Activated CD4-positive, alpha-beta memory T cell treated with anti-CD3 and anti-CD28 coated beads, Interleukin-2, amount 10 ng/mL, durations not matched to agents 7 days and 5 days (primary cell): ENCODE measurements around the gene FOXK2. TPM values are rescaled to one million over a fixed set of nuclear protein-coding genes. Genes with fewer than 3 reads are reported as not detected.

Experiments used
- CTCF ChIA-PET: fragments of 350-600 bp; sonication (Branson Sonifier 250); formaldehyde crosslinking; loops from one replicate; lab custom pipeline; 2021; ENCODE audit warnings: antibody characterized with exemption, inconsistent platforms; lab: Charles Lee
- POLR2A ChIA-PET: fragments of 350-600 bp; sonication (Branson Sonifier 250); formaldehyde crosslinking; loops from one replicate; lab custom pipeline; 2021; ENCODE audit warnings: antibody characterized with exemption; lab: Charles Lee
- DNase-seq: peaks from one replicate; pipeline ENCODE4 v3.0.0-alpha.2; 2020
- H3K27ac Mint-ChIP-seq: one replicate; pipeline ENCODE4 v1.8.0; 2021; ENCODE audit warnings: mild to moderate bottlenecking, mixed read lengths
- H3K27me3 Mint-ChIP-seq: one replicate; pipeline ENCODE4 v1.8.0; 2021; ENCODE audit warnings: mixed read lengths
- H3K36me3 Mint-ChIP-seq: one replicate; pipeline ENCODE4 v1.8.0; 2021; ENCODE audit warnings: low read depth, mixed read lengths
- H3K4me1 Mint-ChIP-seq: one replicate; pipeline ENCODE4 v1.8.0; 2021; ENCODE audit warnings: mixed read lengths
- H3K4me3 Mint-ChIP-seq: one replicate; pipeline ENCODE4 v1.8.0; 2021; ENCODE audit warnings: mild to moderate bottlenecking, mixed read lengths
- H3K9me3 Mint-ChIP-seq: one replicate; pipeline ENCODE4 v1.8.0; 2021; ENCODE audit warnings: mixed read lengths
- total RNA-seq, 2 experiments: library from RNA; stranded (reverse); gene quantifications; one replicate each; pipeline ENCODE4 v1.2.3, GENCODE V29; 2021

Gene FOXK2
- total RNA-seq: 10 to 100 TPM; 53.3 to 68.2 TPM

DNA sequence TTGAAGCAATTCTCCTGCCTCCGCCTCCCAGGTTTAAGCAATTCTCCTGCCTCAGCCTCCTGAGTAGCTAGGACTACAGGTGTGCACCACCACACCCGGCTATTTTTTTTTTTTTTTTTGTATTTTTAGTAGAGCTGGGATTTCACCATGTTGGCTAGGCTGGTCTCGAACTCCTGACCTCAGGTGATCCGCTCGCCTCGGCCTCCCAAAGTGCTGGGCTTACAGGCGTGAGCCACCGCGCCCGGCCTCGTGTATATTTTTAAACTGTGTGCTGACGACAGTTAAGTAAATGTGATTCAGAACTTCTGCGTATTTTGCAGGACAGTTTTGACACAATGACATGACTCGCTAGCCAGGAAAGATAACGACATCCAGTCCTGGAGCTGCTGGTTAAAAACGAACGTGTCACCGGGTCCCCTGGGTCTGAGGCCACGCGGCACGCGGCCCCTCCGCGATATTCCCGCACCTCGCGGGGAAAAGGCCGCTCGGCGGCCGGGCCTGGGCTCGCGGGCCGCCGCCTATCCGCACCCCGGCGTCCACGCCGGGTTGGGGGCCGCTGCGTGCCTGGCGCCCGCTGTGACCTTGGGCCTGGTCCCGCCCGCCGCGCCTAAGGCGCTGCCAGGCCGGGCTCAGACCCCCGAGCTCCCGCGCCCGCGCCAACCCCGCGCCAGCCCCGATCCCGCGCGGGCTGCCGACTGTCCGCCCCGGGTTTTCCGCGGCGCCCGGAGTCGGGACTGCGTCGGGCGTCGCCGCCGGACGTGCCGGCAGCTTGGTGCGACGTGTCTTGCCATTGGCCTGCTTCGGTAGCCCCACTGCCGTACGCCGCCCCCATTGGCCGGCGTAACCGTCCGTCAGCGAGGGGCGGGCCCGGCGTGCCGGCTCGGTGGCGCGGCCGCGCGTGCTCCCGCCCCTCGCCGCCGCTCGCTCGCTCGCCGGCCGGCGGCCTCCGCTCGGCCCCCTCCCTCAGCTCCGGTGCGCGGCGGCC is at the start of gene FOXK2:
FOXK2 (plus strand) TSS at position 907 of the 985 bp plus-strand sequence. CDS start 157 bp downstream, outside the sequence.
- H3K4me3 Mint-ChIP-seq: peak within 1 kb of the TSS; percentile 82
- no peaks in the 10 kb centered on the region for H3K27me3 Mint-ChIP-seq
- ChIA-PET CTCF (interaction anchor here (0.6 to 3.6 kb wide), 8 partner anchors 12 to 481 kb away, joined by 3 to 14 read pairs (median 4); partner anchors contain the start of gene DCXR), POLR2A (interaction anchor here (1.0 to 4.8 kb wide), 26 partner anchors 8 to 496 kb away, joined by 3 to 38 read pairs (median 6); partner anchors contain the start of genes CD7, CYBC1, HEXD and LRRC45)
- peak within 1 kb of the TSS; percentile 81 for H3K27ac Mint-ChIP-seq
- H3K9me3 Mint-ChIP-seq: no peaks in the 10 kb centered on the region
- H3K4me1 Mint-ChIP-seq: peaks cover 26% of the 10 kb centered on the region
- peak; percentile 95 for DNase-seq
- H3K36me3 Mint-ChIP-seq: peaks cover 18% of the 10 kb centered on the region

GRCh38 chr17:82470065-82470464 is 49.5 kb upstream of the FOXK2 start:
- POLR2A ChIA-PET: interaction anchor here (1.2 kb wide), 1 partner anchor 10 kb away, joined by 4 read pairs; no protein-coding TSS in a partner anchor
- Mint-ChIP-seq H3K27ac (no peak overlapping the region), H3K27me3 (no peaks in the 10 kb centered on the region), H3K4me1 (peaks cover 13% of the 10 kb centered on the region), H3K36me3 (peaks cover 62% of the 10 kb centered on the region), H3K4me3 (no peak overlapping the region), H3K9me3 (no peaks in the 10 kb centered on the region)
- DNase-seq: no peak
- CTCF ChIA-PET: no interaction called here

- Mint-ChIP-seq H3K4me3 (no peak overlapping the region), H3K9me3 (no peaks in the 10 kb centered on the region)
- POLR2A ChIA-PET: interaction anchor here (1.0 kb wide), 1 partner anchor 11 kb away, joined by 3 read pairs; no protein-coding TSS in a partner anchor
Observed at GRCh38 chr17:82474223-82475010, 45.1 kb upstream of the FOXK2 start.

DNA sequence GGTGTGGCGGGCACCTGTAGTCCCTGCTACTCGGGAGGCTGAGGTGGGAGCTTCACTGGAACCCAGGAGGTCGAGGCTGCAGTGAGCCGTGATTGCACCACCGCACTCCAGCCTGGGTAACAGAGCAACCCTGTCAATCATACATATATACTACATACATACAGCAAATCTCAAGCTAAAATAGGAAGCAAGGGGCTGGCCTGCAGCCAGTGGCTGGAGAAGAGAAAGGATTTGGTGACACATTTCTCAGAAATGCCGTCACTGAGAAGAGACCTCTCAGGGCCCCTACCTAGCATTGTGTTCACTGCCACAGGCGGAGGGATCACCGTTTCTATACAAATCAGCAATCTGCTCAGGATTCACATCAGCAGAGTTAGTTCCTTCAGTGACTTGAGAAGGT is 44.1 kb upstream of the FOXK2 start:
- Mint-ChIP-seq H3K36me3 (peaks cover 56% of the 10 kb centered on the region), H3K4me3 (no peak overlapping the region), H3K27me3 (no peaks in the 10 kb centered on the region), H3K27ac (no peak overlapping the region), H3K9me3 (no peaks in the 10 kb centered on the region), H3K4me1 (peaks cover 24% of the 10 kb centered on the region)
- POLR2A ChIA-PET: no interaction called here
- no peak for DNase-seq
- CTCF ChIA-PET: interaction anchor here (1.3 kb wide), 1 partner anchor 19 kb away, joined by 7 read pairs; no protein-coding TSS in a partner anchor

More at GRCh38 chr17:82474223-82475010, 45.1 kb upstream of the FOXK2 start:
- Mint-ChIP-seq H3K4me1 (peaks cover 21% of the 10 kb centered on the region), H3K27ac (no peak overlapping the region), H3K36me3 (peaks cover 51% of the 10 kb centered on the region), H3K27me3 (no peaks in the 10 kb centered on the region)
- CTCF ChIA-PET: interaction anchor here (1.3 kb wide), 1 partner anchor 20 kb away, joined by 7 read pairs; no protein-coding TSS in a partner anchor
- DNase-seq: no peak

DNA sequence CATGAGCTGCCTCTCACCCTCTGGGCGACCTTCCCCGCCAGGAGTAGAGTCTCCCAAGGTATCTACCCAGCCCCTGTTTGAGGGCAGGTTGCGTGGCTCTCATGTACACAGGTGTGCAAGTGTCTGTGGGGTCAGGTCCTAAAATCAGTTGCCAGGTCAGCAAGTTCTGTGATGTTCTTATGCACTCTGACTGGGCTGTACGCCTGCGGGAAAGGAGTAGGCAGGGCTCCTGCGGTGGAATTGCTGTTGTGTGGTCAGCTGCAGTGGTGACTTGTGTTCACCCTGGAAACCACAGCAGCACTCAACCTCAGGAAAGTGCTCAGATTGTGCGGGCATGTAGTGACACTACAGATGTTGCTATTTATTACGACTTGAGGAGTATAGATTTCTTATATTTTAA is 41.6 kb upstream of the FOXK2 start:
- ChIA-PET CTCF (no interaction called here), POLR2A (interaction anchor here (1.2 to 2.7 kb wide), 5 partner anchors 9 to 29 kb away, joined by 3 to 11 read pairs (median 5); partner anchors contain the start of gene NARF)
- H3K4me3 Mint-ChIP-seq: no peak overlapping the region
- peaks cover 27% of the 10 kb centered on the region for H3K4me1 Mint-ChIP-seq
- H3K27me3 Mint-ChIP-seq: no peaks in the 10 kb centered on the region
- H3K9me3 Mint-ChIP-seq: no peaks in the 10 kb centered on the region
- H3K27ac Mint-ChIP-seq: peak overlapping the region; percentile 66
- DNase-seq: peak; percentile 35
- H3K36me3 Mint-ChIP-seq: peaks cover 58% of the 10 kb centered on the region

DNA sequence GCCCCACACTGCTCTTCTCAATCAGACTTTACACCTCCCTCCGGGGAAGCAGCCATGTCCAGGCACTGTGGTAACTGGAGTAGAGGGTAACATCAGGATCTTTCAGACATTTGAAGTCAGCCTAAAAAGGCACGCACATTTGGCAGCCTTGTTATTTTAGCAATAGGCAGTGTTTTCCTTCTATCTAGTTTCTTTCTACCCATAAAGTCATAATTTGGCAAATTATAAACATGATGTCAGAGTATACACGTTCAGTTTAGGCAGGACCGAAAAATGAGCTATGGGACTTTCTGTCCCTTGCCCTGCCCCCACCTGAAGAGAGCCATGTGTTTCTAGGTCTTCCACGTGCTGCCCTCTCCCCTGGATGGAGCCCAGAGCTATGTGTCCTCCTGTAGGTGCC is 39.9 kb upstream of the FOXK2 start:
- H3K27ac Mint-ChIP-seq: peak overlapping the region; percentile 75
- peaks cover 67% of the 10 kb centered on the region for H3K36me3 Mint-ChIP-seq
- POLR2A ChIA-PET: interaction anchor here (2.3 kb wide), 1 partner anchor 17 kb away, joined by 8 read pairs; no protein-coding TSS in a partner anchor
- no peaks in the 10 kb centered on the region for H3K27me3 Mint-ChIP-seq
- CTCF ChIA-PET: interaction anchor here (1.7 kb wide), 2 partner anchors 72 to 75 kb away, joined by 5 to 7 read pairs; no protein-coding TSS in a partner anchor
- no peak for DNase-seq
- H3K4me1 Mint-ChIP-seq: peaks cover 28% of the 10 kb centered on the region
- no peaks in the 10 kb centered on the region for H3K9me3 Mint-ChIP-seq
- no peak overlapping the region for H3K4me3 Mint-ChIP-seq

GRCh38 chr17:82480318-82480717 is 39.2 kb upstream of the FOXK2 start:
- H3K27me3 Mint-ChIP-seq: no peaks in the 10 kb centered on the region
- DNase-seq: no peak
- H3K36me3 Mint-ChIP-seq: peaks cover 71% of the 10 kb centered on the region
- H3K27ac Mint-ChIP-seq: no peak overlapping the region
- peaks cover 35% of the 10 kb centered on the region for H3K4me1 Mint-ChIP-seq
- POLR2A ChIA-PET: interaction anchor here (1.4 kb wide), 1 partner anchor 23 kb away, joined by 3 read pairs; no protein-coding TSS in a partner anchor
- CTCF ChIA-PET: interaction anchor here (0.7 to 1.7 kb wide), 3 partner anchors 40 to 74 kb away, joined by 3 to 7 read pairs (median 5); no protein-coding TSS in a partner anchor
- H3K9me3 Mint-ChIP-seq: no peaks in the 10 kb centered on the region
- no peak overlapping the region for H3K4me3 Mint-ChIP-seq

- Mint-ChIP-seq H3K27me3 (no peaks in the 10 kb centered on the region), H3K4me1 (peaks cover 50% of the 10 kb centered on the region), H3K9me3 (no peaks in the 10 kb centered on the region), H3K36me3 (peaks cover 84% of the 10 kb centered on the region), H3K27ac (no peak overlapping the region), H3K4me3 (no peak overlapping the region)
- POLR2A ChIA-PET: interaction anchor here (1.2 kb wide), 1 partner anchor 25 kb away, joined by 3 read pairs; the partner anchor contains the start of gene NARF
- CTCF ChIA-PET: interaction anchor here (0.7 to 0.8 kb wide), 2 partner anchors 11 to 71 kb away, joined by 3 read pairs; no protein-coding TSS in a partner anchor
- DNase-seq: no peak
Observed at GRCh38 chr17:82483204-82483660, 36.3 kb upstream of the FOXK2 start.

DNA sequence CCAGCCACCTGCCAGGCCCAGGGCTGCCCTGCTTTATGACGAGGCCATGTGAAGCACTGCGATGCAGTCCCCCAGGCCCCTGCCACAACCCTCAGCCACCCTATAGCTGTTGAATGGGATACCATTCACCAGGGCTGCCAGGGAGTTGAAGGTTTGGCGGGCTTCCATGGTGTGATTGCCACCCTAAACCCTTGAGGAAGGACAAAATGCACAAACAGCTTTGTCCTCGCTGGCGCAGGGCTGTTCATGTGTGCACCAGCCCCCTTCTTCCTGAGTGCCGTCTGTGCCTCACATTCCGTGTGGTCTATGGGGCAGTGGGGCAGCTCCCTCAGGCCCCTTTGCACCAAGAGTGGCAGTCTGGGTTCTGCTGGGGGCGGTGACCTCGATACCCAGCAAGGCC is 35.7 kb upstream of the FOXK2 start:
- Mint-ChIP-seq H3K4me3 (no peak overlapping the region), H3K4me1 (peaks cover 46% of the 10 kb centered on the region), H3K27me3 (no peaks in the 10 kb centered on the region), H3K36me3 (peaks cover 83% of the 10 kb centered on the region), H3K27ac (no peak overlapping the region), H3K9me3 (no peaks in the 10 kb centered on the region)
- DNase-seq: no peak
- CTCF ChIA-PET: interaction anchor here (0.7 kb wide), 1 partner anchor 71 kb away, joined by 3 read pairs; no protein-coding TSS in a partner anchor
- POLR2A ChIA-PET: interaction anchor here (0.7 to 1.2 kb wide), 4 partner anchors 12 to 35 kb away, joined by 3 read pairs; partner anchors contain the start of gene NARF

GRCh38 chr17:82486231-82487094 is 33.1 kb upstream of the FOXK2 start:
- peaks cover 39% of the 10 kb centered on the region for H3K4me1 Mint-ChIP-seq
- POLR2A ChIA-PET: interaction anchor here (0.8 to 1.6 kb wide), 6 partner anchors 8 to 48 kb away, joined by 3 to 8 read pairs (median 4); partner anchors contain the start of gene FOXK2
- peak overlapping the region; percentile 14 for H3K4me3 Mint-ChIP-seq

GRCh38 chr17:82487910-82488309 is 31.6 kb upstream of the FOXK2 start:
- H3K36me3 Mint-ChIP-seq: peaks cover 63% of the 10 kb centered on the region

More at GRCh38 chr17:82486231-82487094, 33.1 kb upstream of the FOXK2 start:
- Mint-ChIP-seq H3K27ac (peak overlapping the region; percentile 86), H3K27me3 (no peaks in the 10 kb centered on the region), H3K9me3 (no peaks in the 10 kb centered on the region), H3K36me3 (peaks cover 74% of the 10 kb centered on the region)
- CTCF ChIA-PET: interaction anchor here (0.6 kb wide), 1 partner anchor 19 kb away, joined by 3 read pairs; no protein-coding TSS in a partner anchor
- peak; percentile 64 for DNase-seq

More at GRCh38 chr17:82487910-82488309, 31.6 kb upstream of the FOXK2 start:
- no peak overlapping the region for H3K4me3 Mint-ChIP-seq
- no peak for DNase-seq
- ChIA-PET POLR2A (no interaction called here), CTCF (no interaction called here)
- H3K9me3 Mint-ChIP-seq: no peaks in the 10 kb centered on the region
- H3K27ac Mint-ChIP-seq: peak overlapping the region; percentile 61
- H3K4me1 Mint-ChIP-seq: peaks cover 39% of the 10 kb centered on the region
- no peaks in the 10 kb centered on the region for H3K27me3 Mint-ChIP-seq
